ENCODE measurements around the gene MED15.
"Not testable (repeated sequence)": the region's sequence is repeated elsewhere in the genome, so short reads cannot be mapped to it uniquely, and the experiment has no call there.

MED15 gene

GRCh38 chr22:20470525-20470924 lies 36.9 kb upstream of the MED15 start:
- not testable (repeated sequence) for H3K4ac ChIP-seq (ENCODE audit: low read depth, low read length); H3K23ac ChIP-seq (ENCODE audit: low read length); H2BK120ac ChIP-seq (ENCODE audit: low read depth, low read length); DNase-seq; H3K56ac ChIP-seq (ENCODE audit: low read length); H3K36me3 ChIP-seq (ENCODE audit: control insufficient read depth, insufficient read depth, low read length); H3K27me3 ChIP-seq (ENCODE audit: insufficient read depth, low read length, poor library complexity); H3K79me2 ChIP-seq (ENCODE audit: control insufficient read depth, insufficient read depth, low read length); H3K4me1 ChIP-seq (ENCODE audit: control insufficient read depth, low read depth, low read length); H3K79me1 ChIP-seq (ENCODE audit: low read length); H3K4me2 ChIP-seq (ENCODE audit: low read length); H2AK5ac ChIP-seq (ENCODE audit: low read length); H2BK5ac ChIP-seq (ENCODE audit: low read length); H4K8ac ChIP-seq (ENCODE audit: low read depth, low read length); H3K4me3 ChIP-seq (ENCODE audit: low read length); H4K5ac ChIP-seq (ENCODE audit: low read length); H3K27ac ChIP-seq (ENCODE audit: low read depth, low read length); H3K9ac ChIP-seq (ENCODE audit: low read length); H2BK15ac ChIP-seq (replicated peaks; ENCODE audit: low read depth); H3K18ac ChIP-seq (ENCODE audit: low read length)
- whole genome bisulfite sequencing (ENCODE audit: extremely low coverage, insufficient coverage, low lambda C conversion rate) = no CpG with 5 or more reads among the region's 2 CpGs

GRCh38 chr22:20471126-20471833 lies 36.1 kb upstream of the MED15 start:
- no CpG with 5 or more reads among the region's 9 CpGs for WGBS (ENCODE audit: extremely low coverage, insufficient coverage, low lambda C conversion rate)
- DNase-seq = no peak
- Histone ChIP-seq H2BK15ac (replicated peaks; ENCODE audit: low read depth) (no peak overlapping the region), H3K56ac (ENCODE audit: low read length) (no peak overlapping the region), H3K4ac (ENCODE audit: low read depth, low read length) (no peak overlapping the region), H4K5ac (ENCODE audit: low read length) (no peak overlapping the region), H3K27me3 (ENCODE audit: insufficient read depth, low read length, poor library complexity) (no peaks in the 10 kb centered on the region), H3K23ac (ENCODE audit: low read length) (no peak overlapping the region), H3K79me2 (ENCODE audit: control insufficient read depth, insufficient read depth, low read length) (no peaks in the 10 kb centered on the region), H2BK120ac (ENCODE audit: low read depth, low read length) (no peak overlapping the region), H2AK5ac (ENCODE audit: low read length) (no peak overlapping the region), H3K36me3 (ENCODE audit: control insufficient read depth, insufficient read depth, low read length) (no peaks in the 10 kb centered on the region), H3K9ac (ENCODE audit: low read length) (no peak overlapping the region), H3K27ac (ENCODE audit: low read depth, low read length) (no peak overlapping the region), H3K79me1 (ENCODE audit: low read length) (no peaks in the 10 kb centered on the region), H3K4me2 (ENCODE audit: low read length) (no peak overlapping the region), H3K4me3 (ENCODE audit: low read length) (no peak overlapping the region), H3K18ac (ENCODE audit: low read length) (no peak overlapping the region), H4K8ac (ENCODE audit: low read depth, low read length) (no peak overlapping the region), H3K4me1 (ENCODE audit: control insufficient read depth, low read depth, low read length) (no peaks in the 10 kb centered on the region), H2BK5ac (ENCODE audit: low read length) (no peak overlapping the region)

GRCh38 chr22:20472629-20473442 lies 34.6 kb upstream of the MED15 start:
- Histone ChIP-seq H4K8ac (ENCODE audit: low read depth, low read length) (no peak overlapping the region), H2BK120ac (ENCODE audit: low read depth, low read length) (no peak overlapping the region), H3K27me3 (ENCODE audit: insufficient read depth, low read length, poor library complexity) (no peaks in the 10 kb centered on the region), H3K56ac (ENCODE audit: low read length) (no peak overlapping the region), H3K4me2 (ENCODE audit: low read length) (no peak overlapping the region), H3K4me1 (ENCODE audit: control insufficient read depth, low read depth, low read length) (no peaks in the 10 kb centered on the region), H3K27ac (ENCODE audit: low read depth, low read length) (no peak overlapping the region), H2AK5ac (ENCODE audit: low read length) (no peak overlapping the region), H3K18ac (ENCODE audit: low read length) (no peak overlapping the region), H3K4me3 (ENCODE audit: low read length) (no peak overlapping the region), H3K36me3 (ENCODE audit: control insufficient read depth, insufficient read depth, low read length) (no peaks in the 10 kb centered on the region), H3K79me2 (ENCODE audit: control insufficient read depth, insufficient read depth, low read length) (no peaks in the 10 kb centered on the region), H3K9ac (ENCODE audit: low read length) (no peak overlapping the region), H3K79me1 (ENCODE audit: low read length) (no peaks in the 10 kb centered on the region), H2BK5ac (ENCODE audit: low read length) (no peak overlapping the region), H3K23ac (ENCODE audit: low read length) (no peak overlapping the region), H2BK15ac (replicated peaks; ENCODE audit: low read depth) (no peak overlapping the region), H3K4ac (ENCODE audit: low read depth, low read length) (no peak overlapping the region), H4K5ac (ENCODE audit: low read length) (no peak overlapping the region)
- no CpG with 5 or more reads among the region's 11 CpGs for WGBS (ENCODE audit: extremely low coverage, insufficient coverage, low lambda C conversion rate)
- no peak for DNase-seq

GRCh38 chr22:20475115-20475436 lies 32.3 kb upstream of the MED15 start:
- no CpG with 5 or more reads among the region's 4 CpGs for WGBS (ENCODE audit: extremely low coverage, insufficient coverage, low lambda C conversion rate)
- Histone ChIP-seq H3K27ac (ENCODE audit: low read depth, low read length) (no peak overlapping the region), H3K4me2 (ENCODE audit: low read length) (no peak overlapping the region)

GRCh38 chr22:20475569-20475968 lies 31.8 kb upstream of the MED15 start:
- H2BK5ac ChIP-seq (ENCODE audit: low read length); H3K27me3 ChIP-seq (ENCODE audit: insufficient read depth, low read length, poor library complexity); H3K4me3 ChIP-seq (ENCODE audit: low read length); H2BK120ac ChIP-seq (ENCODE audit: low read depth, low read length); H3K79me2 ChIP-seq (ENCODE audit: control insufficient read depth, insufficient read depth, low read length); H3K18ac ChIP-seq (ENCODE audit: low read length); H4K8ac ChIP-seq (ENCODE audit: low read depth, low read length); H3K4me1 ChIP-seq (ENCODE audit: control insufficient read depth, low read depth, low read length); H3K27ac ChIP-seq (ENCODE audit: low read depth, low read length); H3K36me3 ChIP-seq (ENCODE audit: control insufficient read depth, insufficient read depth, low read length); H3K79me1 ChIP-seq (ENCODE audit: low read length); DNase-seq; H3K4me2 ChIP-seq (ENCODE audit: low read length); H2AK5ac ChIP-seq (ENCODE audit: low read length); H3K56ac ChIP-seq (ENCODE audit: low read length); H3K23ac ChIP-seq (ENCODE audit: low read length); H2BK15ac ChIP-seq (replicated peaks; ENCODE audit: low read depth); H3K4ac ChIP-seq (ENCODE audit: low read depth, low read length); H3K9ac ChIP-seq (ENCODE audit: low read length); H4K5ac ChIP-seq (ENCODE audit: low read length): not testable (repeated sequence)
- no CpG with 5 or more reads among the region's 12 CpGs for WGBS (ENCODE audit: extremely low coverage, insufficient coverage, low lambda C conversion rate)

More at GRCh38 chr22:20475115-20475436, 32.3 kb upstream of the MED15 start:
- Histone ChIP-seq H4K8ac (ENCODE audit: low read depth, low read length) (no peak overlapping the region), H3K9ac (ENCODE audit: low read length) (no peak overlapping the region), H3K36me3 (ENCODE audit: control insufficient read depth, insufficient read depth, low read length) (no peaks in the 10 kb centered on the region), H3K79me2 (ENCODE audit: control insufficient read depth, insufficient read depth, low read length) (no peaks in the 10 kb centered on the region), H3K27me3 (ENCODE audit: insufficient read depth, low read length, poor library complexity) (no peaks in the 10 kb centered on the region), H3K4ac (ENCODE audit: low read depth, low read length) (no peak overlapping the region), H2BK5ac (ENCODE audit: low read length) (no peak overlapping the region), H4K5ac (ENCODE audit: low read length) (no peak overlapping the region), H3K18ac (ENCODE audit: low read length) (no peak overlapping the region), H3K4me3 (ENCODE audit: low read length) (no peak overlapping the region), H3K23ac (ENCODE audit: low read length) (no peak overlapping the region), H3K4me1 (ENCODE audit: control insufficient read depth, low read depth, low read length) (no peaks in the 10 kb centered on the region), H2AK5ac (ENCODE audit: low read length) (no peak overlapping the region), H2BK15ac (replicated peaks; ENCODE audit: low read depth) (no peak overlapping the region), H3K56ac (ENCODE audit: low read length) (no peak overlapping the region), H2BK120ac (ENCODE audit: low read depth, low read length) (no peak overlapping the region), H3K79me1 (ENCODE audit: low read length) (no peaks in the 10 kb centered on the region)
- no peak for DNase-seq

Data from mesendoderm (in vitro differentiated cells).